Ascending aorta (tissue), 2 donors: ENCODE results near the gene NCK2. TPM values are rescaled to one million over a fixed set of nuclear protein-coding genes. Genes with fewer than 3 reads are reported as not detected.
"Not testable (repeated sequence)": the region's sequence is repeated elsewhere in the genome, so short reads cannot be mapped to it uniquely, and the experiment has no call there.

Experiments used
- DNase-seq, 2 donors: peaks; one replicate each; pipeline ENCODE4 v3.0.0-alpha.2; 2019; ENCODE audit warnings: low spot score in 2 of 2
- H3K27ac ChIP-seq, 2 donors: fragments of 200-600 bp; sonication (generic); one replicate each; pipeline ENCODE4 v1.5.1; 2016 to 2017; ENCODE audit warnings: mild to moderate bottlenecking in 1 of 2
- H3K27me3 ChIP-seq: fragments of 200-600 bp; sonication (generic); one replicate; pipeline ENCODE4 v1.5.1; 2017
- H3K36me3 ChIP-seq, 2 donors: fragments of 200-600 bp; sonication (generic); one replicate each; pipeline ENCODE4 v1.5.1; 2016
- H3K4me1 ChIP-seq, 2 donors: fragments of 200-600 bp; sonication (generic); one replicate each; pipeline ENCODE4 v1.5.1; 2016 to 2017; ENCODE audit warnings: mild to moderate bottlenecking in 1 of 2
- H3K4me3 ChIP-seq, 2 donors: fragments of 200-600 bp; sonication (generic); one replicate each; pipeline ENCODE4 v1.5.1; 2016 to 2017; ENCODE audit warnings: mild to moderate bottlenecking in 1 of 2
- H3K9me3 ChIP-seq, 2 donors: fragments of 200-600 bp; sonication (generic); one replicate each; pipeline ENCODE4 v1.5.1; 2016
- intact Hi-C: fragments of 100-400 bp; cut with DNase I; formaldehyde crosslinking; loops from one replicate; pipeline ENCODE4 v1.15.1; 2023
- total RNA-seq: library from RNA; depleted of rRNA; stranded (reverse); fragments of >200 nt; gene quantifications from one replicate; pipeline ENCODE4 v1.1.0, GENCODE V29; 2016
- TF ChIP-seq, protein P1 (sequence below), 3 experiments: fragments of 200-600 bp in 2 of 3; fragments of 450-650 bp in 1 of 3; sonication (generic) in 2 of 3; IDR thresholded peaks; one replicate each; pipeline ENCODE4 v1.5.1; 2016 to 2019; ENCODE audit warnings: antibody characterized with exemption in 3 of 3, mild to moderate bottlenecking in 1 of 3, moderate library complexity in 1 of 3

Gene NCK2
- total RNA-seq, 1 donor from 2014 or later = 57.6 TPM

- no peaks in the 10 kb centered on the region for H3K27me3 ChIP-seq
- peaks cover 7 to 20% of the 10 kb centered on the region in 2 donors for H3K36me3 ChIP-seq
- intact Hi-C loops = no loop called here
- peaks cover 0 to 5% of the 10 kb centered on the region in 2 donors for H3K4me1 ChIP-seq
- peaks cover 3 to 8% of the 10 kb centered on the region in 2 donors for H3K9me3 ChIP-seq
- TF ChIP-seq, protein P1, sequence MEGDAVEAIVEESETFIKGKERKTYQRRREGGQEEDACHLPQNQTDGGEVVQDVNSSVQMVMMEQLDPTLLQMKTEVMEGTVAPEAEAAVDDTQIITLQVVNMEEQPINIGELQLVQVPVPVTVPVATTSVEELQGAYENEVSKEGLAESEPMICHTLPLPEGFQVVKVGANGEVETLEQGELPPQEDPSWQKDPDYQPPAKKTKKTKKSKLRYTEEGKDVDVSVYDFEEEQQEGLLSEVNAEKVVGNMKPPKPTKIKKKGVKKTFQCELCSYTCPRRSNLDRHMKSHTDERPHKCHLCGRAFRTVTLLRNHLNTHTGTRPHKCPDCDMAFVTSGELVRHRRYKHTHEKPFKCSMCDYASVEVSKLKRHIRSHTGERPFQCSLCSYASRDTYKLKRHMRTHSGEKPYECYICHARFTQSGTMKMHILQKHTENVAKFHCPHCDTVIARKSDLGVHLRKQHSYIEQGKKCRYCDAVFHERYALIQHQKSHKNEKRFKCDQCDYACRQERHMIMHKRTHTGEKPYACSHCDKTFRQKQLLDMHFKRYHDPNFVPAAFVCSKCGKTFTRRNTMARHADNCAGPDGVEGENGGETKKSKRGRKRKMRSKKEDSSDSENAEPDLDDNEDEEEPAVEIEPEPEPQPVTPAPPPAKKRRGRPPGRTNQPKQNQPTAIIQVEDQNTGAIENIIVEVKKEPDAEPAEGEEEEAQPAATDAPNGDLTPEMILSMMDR (IDR thresholded peaks at IDR 0.05) = no peak
- H3K4me3 ChIP-seq = no peak overlapping the region
- H3K27ac ChIP-seq = no peak overlapping the region
- DNase-seq = no peak
These were observed 148.6 kb downstream of the NCK2 start for GRCh38 chr2:105893011-105893995.

GRCh38 chr2:105894327-105894944, 149.7 kb downstream of the NCK2 start:
- intact Hi-C loops = no loop called here
- DNase-seq = no peak
- no peak overlapping the region for H3K4me3 ChIP-seq
- H3K36me3 ChIP-seq = peaks cover 7 to 20% of the 10 kb centered on the region in 2 donors
- H3K27me3 ChIP-seq = no peaks in the 10 kb centered on the region
- peaks cover 0 to 4% of the 10 kb centered on the region in 2 donors for H3K4me1 ChIP-seq
- TF ChIP-seq, protein P1 (IDR thresholded peaks at IDR 0.05) = no peak
- H3K9me3 ChIP-seq = peaks cover 0 to 9% of the 10 kb centered on the region in 2 donors
- no peak overlapping the region for H3K27ac ChIP-seq

GRCh38 chr2:105895990-105896764, 151.5 kb downstream of the NCK2 start:
- intact Hi-C loops = no loop called here

GRCh38 chr2:105896765-105897163, 152.1 kb downstream of the NCK2 start:
- intact Hi-C loops = no loop called here
- DNase-seq = no peak
- no peak overlapping the region for H3K4me3 ChIP-seq

More at GRCh38 chr2:105895990-105896764, 151.5 kb downstream of the NCK2 start:
- no peaks in the 10 kb centered on the region for H3K27me3 ChIP-seq
- H3K36me3 ChIP-seq = peaks cover 7 to 20% of the 10 kb centered on the region in 2 donors
- H3K4me1 ChIP-seq = no peaks in the 10 kb centered on the region
- peaks cover 0 to 9% of the 10 kb centered on the region in 2 donors for H3K9me3 ChIP-seq
- no peak overlapping the region for H3K4me3 ChIP-seq
- TF ChIP-seq, protein P1 (IDR thresholded peaks at IDR 0.05) = no peak
- no peak for DNase-seq
- H3K27ac ChIP-seq = no peak overlapping the region

DNA sequence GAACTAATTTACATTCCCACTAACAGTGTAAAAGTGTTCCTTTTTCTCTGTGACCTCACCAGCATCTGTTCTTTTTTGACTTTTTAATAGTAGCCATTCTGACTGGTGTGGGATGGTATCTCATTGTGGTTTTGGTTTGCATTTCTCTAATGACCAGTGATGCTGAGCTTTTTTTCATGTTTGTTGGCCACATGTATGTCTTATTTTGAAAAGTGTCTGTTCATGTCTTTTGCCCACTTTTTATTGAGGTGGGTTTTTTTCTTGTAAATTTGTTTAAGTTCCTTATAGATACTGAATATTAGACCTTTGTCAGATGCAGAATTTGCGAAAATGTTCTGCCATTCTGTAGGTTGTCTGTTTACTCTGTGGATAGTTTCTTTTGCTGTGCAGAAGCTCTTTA, 153.0 kb downstream of the NCK2 start:
- intact Hi-C loops, DNase-seq, H3K9me3 ChIP-seq, H3K27ac ChIP-seq, H3K4me1 ChIP-seq, H3K27me3 ChIP-seq, H3K4me3 ChIP-seq: not testable (repeated sequence)
- H3K36me3 ChIP-seq = peaks cover 7 to 20% of the 10 kb centered on the region in 2 donors

More at GRCh38 chr2:105896765-105897163, 152.1 kb downstream of the NCK2 start:
- no peak overlapping the region for H3K27ac ChIP-seq
- H3K27me3 ChIP-seq = no peaks in the 10 kb centered on the region
- H3K4me1 ChIP-seq = no peaks in the 10 kb centered on the region
- TF ChIP-seq, protein P1 (IDR thresholded peaks at IDR 0.05) = no peak
- H3K9me3 ChIP-seq = peaks cover 0 to 9% of the 10 kb centered on the region in 2 donors
- H3K36me3 ChIP-seq = peaks cover 7 to 20% of the 10 kb centered on the region in 2 donors
